ENCODE data around the gene CDK5RAP3.

The CDK5RAP3 gene

DNA sequence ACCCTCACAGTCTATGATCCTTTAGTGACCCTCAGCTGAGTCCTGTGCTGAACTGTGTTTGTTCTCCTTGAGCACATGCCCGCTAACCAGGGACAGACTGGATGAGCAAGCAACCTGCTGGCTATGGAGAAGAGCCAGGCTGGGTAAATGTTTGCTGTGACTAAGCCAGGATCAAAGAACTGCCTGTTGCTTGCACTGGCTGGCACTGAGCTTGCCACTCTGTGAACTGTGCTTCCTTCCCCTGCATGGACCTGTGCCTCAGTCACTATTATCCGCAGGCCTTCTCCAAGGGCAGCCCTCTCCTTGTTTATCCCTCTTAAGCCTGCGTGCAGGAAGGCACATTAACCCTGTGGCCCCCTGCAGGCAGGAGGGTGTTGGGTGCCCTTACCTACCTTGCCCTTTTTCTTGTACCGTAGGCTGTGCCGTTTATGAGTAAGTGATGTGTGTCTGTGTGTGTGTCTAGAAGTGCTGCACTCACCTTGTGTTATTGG is 22.2 kb upstream of the CDK5RAP3 start:
- in situ Hi-C loops (cut with MboI; ENCODE audit: low sequenced_read_pairs): no loop called here

- in situ Hi-C loops (cut with MboI; ENCODE audit: low sequenced_read_pairs): no loop called here
Observed at GRCh38 chr17:47949197-47949759, 21.6 kb upstream of the CDK5RAP3 start.

- in situ Hi-C loops (cut with MboI; ENCODE audit: low sequenced_read_pairs): no loop called here
Observed at GRCh38 chr17:47949946-47950345, 21.0 kb upstream of the CDK5RAP3 start.

- in situ Hi-C loops (cut with MboI; ENCODE audit: low sequenced_read_pairs): no loop called here
Observed at GRCh38 chr17:47950448-47950847, 20.5 kb upstream of the CDK5RAP3 start.

DNA sequence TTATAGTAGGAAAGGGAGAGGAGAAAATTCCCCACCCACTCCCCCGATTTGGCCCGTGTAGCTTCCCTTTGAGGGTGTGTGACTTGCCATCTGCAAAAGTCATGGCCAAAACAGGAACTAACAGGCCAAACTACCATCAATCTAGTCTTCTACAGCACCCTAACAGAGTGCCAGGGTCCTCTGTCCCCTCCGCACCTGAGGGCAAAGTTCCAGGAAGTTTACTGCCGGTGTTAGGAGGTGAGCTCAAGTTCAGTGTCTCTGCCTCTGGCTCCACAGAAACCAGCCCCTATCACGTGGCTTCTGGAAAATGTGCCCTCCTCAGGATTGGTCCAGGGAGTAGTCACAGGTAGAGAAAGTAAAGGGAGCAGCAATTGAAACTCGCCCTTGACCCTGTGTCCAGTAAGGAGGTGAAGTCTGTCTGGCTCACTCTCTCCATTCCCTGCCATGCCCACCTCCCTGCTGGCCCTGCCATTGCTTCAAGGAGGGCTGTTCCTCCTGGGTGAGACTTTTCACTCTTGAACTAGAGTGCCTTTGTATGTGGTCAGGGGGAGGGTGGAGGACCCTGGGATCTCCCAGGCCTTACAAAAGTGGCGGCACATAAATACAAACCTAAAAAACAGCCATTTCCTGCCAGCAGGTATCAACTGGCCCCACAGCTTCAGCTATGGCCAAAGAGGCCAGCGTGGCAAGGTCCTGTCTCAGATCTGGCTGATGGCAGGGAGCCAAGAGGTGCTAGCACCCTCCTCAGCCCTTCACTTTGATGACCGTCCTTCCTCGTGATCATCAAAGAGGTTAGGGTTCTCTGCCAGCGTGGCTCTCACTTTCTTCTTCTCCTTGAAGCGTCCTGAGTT is 18.5 kb upstream of the CDK5RAP3 start:
- in situ Hi-C loops (cut with MboI; ENCODE audit: low sequenced_read_pairs): no loop called here

GRCh38 chr17:47953909-47954308 is 17.0 kb upstream of the CDK5RAP3 start:
- in situ Hi-C loops (cut with MboI; ENCODE audit: low sequenced_read_pairs): no loop called here

GRCh38 chr17:47955497-47956461 is 15.1 kb upstream of the CDK5RAP3 start:
- in situ Hi-C loops (cut with MboI; ENCODE audit: low sequenced_read_pairs): no loop called here

GRCh38 chr17:47956791-47957590 is 13.9 kb upstream of the CDK5RAP3 start:
- in situ Hi-C loops (cut with MboI; ENCODE audit: low sequenced_read_pairs): no loop called here

- in situ Hi-C loops (cut with MboI; ENCODE audit: low sequenced_read_pairs): no loop called here
Observed at GRCh38 chr17:47957591-47958490, 13.1 kb upstream of the CDK5RAP3 start, which contains the start of gene PRR15L. Gene PRR15L, minus strand, starts transcription at chr17:47957883. Its CDS starts 4,649 bp downstream, at chr17:47953234.

- in situ Hi-C loops (cut with MboI; ENCODE audit: low sequenced_read_pairs): no loop called here
Observed at GRCh38 chr17:47959825-47960655, 10.9 kb upstream of the CDK5RAP3 start.

DNA sequence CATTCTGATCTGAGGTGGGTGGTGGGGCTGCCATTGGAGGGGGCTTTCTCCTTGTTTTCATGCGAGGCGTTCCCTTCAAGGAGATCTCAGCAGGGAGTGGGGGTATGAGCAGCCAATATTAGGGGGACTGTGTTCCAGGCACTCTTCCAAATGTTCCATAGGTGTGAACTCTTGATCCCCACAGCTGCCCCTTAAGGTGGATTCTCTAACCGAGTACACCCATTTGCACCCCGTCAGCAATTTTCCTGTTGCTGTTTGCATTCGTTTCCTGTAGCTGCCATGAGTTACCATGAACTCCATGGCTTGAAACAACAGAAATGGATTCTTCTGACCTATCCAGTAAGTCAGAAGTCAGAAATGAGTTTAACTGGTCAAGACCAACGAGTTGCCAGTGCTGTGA is 9.5 kb upstream of the CDK5RAP3 start:
- in situ Hi-C loops (cut with MboI; ENCODE audit: low sequenced_read_pairs): no loop called here

DNA sequence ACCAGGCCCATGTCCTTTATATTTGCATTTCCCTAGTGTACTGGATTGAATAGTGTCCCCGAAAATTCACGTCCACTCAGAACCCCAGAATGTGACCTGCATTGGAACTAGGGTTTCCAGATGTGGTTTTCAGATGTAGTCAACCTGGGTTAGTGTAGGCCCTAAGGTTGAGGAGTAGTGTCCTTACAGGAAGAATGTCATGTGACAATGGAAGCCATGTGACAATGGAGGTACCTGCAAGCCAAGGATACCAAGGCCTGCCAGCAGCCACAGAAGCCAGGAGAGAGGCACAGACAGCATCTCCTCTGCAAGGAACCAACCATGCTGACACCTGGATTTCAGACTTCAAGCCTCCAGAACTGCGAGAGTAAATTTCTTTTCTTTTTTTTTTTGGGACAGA is 8.0 kb upstream of the CDK5RAP3 start:
- in situ Hi-C loops (cut with MboI; ENCODE audit: low sequenced_read_pairs): no loop called here

GRCh38 chr17:47964856-47965255 is 6.1 kb upstream of the CDK5RAP3 start:
- in situ Hi-C loops (cut with MboI; ENCODE audit: low sequenced_read_pairs): no loop called here

- in situ Hi-C loops (cut with MboI; ENCODE audit: low sequenced_read_pairs): no loop called here
Observed at GRCh38 chr17:47966079-47966519, 4.8 kb upstream of the CDK5RAP3 start.

DNA sequence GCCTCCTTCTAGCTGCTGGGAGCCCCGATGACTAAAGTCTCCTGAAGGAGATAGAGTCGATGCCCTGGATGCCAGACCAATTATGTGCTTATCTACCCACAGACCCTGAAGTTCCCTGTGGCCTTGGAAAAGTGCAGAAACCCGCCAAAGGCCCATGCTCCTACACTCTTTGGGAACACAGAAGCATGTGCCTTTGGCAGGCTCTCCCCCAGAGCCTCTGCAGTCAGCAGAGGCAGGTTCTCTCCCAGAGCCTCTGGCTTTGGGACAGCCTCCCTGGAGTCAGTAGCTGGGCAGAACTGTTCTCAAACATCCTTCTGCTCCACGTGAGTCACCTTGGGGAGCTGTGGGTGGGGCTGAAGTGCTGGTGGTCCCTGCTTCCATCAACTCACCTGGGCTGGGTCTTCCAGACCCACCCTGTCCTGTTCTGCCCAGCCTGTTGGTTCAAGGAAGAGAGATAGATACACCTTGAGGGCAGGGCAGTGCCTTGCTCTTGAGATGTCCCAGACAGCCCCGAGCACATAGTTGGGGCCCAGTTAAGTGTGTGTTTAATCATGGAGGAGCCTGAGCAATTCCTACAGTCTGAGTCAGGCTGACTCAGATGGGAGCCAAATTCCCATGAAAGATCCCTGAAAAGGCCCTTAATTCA is 3.2 kb upstream of the CDK5RAP3 start:
- in situ Hi-C loops (cut with MboI; ENCODE audit: low sequenced_read_pairs): no loop called here

GRCh38 chr17:47968836-47969235 is 2.1 kb upstream of the CDK5RAP3 start:
- in situ Hi-C loops (cut with MboI; ENCODE audit: low sequenced_read_pairs): no loop called here

GRCh38 chr17:47969930-47970724 is 786 bp upstream of the CDK5RAP3 start:
- in situ Hi-C loops (cut with MboI; ENCODE audit: low sequenced_read_pairs): no loop called here
